ENCODE results near the gene CTNNAL1.
"Not testable (repeated sequence)": the region's sequence is repeated elsewhere in the genome, so short reads cannot be mapped to it uniquely, and the experiment has no call there.

The CTNNAL1 gene

GRCh38 chr9:108983885-108984284, 29.4 kb downstream of the CTNNAL1 start:
- DNase-seq = no peak

- no peak for DNase-seq
Measured at GRCh38 chr9:108980893-108981292, 32.4 kb downstream of the CTNNAL1 start.

GRCh38 chr9:108978205-108978604, 35.1 kb downstream of the CTNNAL1 start:
- DNase-seq = no peak

DNA sequence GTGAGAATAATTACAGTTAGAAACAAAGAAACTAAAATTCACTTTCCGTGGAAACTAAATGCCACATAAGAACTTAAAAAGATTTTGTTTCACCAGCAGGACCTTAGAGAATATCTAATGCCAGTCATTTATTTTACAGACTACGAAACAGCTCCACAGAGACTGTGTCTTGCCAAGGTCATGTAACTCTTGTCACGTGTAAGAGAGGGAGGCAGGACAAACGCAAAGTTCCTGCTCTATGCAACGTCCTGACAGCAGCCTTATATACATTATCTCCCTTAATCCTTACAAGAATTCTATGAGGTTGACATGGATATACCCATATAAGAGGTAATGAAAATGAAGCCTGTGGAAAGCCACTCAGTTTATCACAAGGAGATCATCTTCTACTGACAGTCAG, 39.4 kb downstream of the CTNNAL1 start:
- DNase-seq = no peak

GRCh38 chr9:108972626-108973209, 40.6 kb downstream of the CTNNAL1 start:
- DNase-seq = no peak

DNA sequence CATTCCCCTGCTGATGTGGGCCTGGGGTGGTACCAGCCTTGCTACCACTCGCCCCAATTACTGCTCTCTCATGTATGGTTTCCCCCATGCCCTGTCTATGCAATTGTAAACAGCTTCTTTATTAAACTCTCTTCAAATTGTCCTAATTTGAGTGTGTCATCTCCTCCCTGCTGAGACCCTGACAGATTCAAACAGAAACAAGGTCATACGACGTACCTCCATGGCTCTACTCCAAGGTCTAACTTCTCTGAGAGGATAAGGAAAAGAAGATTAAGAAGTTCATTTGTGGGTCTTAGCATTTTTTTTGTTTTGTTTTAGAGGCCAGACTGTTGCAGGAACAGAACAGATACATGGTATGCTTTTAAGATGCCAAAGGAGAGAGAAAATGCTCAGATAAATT, 41.1 kb downstream of the CTNNAL1 start:
- no peak for DNase-seq

GRCh38 chr9:108971392-108971791, 41.9 kb downstream of the CTNNAL1 start:
- not testable (repeated sequence) for DNase-seq

GRCh38 chr9:108967916-108968315, 45.4 kb downstream of the CTNNAL1 start:
- DNase-seq = no peak

DNA sequence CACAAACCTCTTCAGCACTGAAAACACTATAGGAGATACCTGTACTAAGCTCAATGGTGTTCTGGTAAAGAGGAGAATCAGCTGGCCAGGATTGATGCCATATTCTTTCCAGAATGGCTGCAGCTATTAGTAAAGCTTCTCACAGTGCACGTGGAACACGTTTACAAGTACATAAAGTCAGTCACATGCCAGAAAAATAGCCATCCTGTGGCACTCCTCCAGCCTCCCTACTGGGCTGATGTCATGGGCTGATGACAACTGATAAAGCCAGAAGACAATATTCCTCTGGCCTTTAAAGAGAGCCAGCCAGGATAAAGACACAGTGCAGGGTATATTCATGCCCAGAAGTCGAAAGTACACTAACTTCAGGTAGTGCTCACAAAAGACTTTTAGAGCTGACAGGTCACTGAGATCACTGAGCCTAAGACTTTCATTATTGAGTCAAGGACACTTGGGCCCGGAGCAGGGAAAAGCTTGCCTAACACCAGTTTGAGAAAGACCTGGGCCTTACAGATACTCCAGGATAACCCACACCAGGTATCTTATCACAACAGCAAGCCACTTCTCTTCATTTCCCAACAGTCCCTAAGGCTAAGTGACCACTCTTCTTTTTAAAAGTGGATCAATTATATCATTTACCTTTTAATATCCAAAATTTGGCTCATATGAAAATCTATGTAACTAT, 49.7 kb downstream of the CTNNAL1 start:
- no peak for DNase-seq

- DNase-seq = no peak
Measured at GRCh38 chr9:108961151-108961550, 52.1 kb downstream of the CTNNAL1 start.

DNA sequence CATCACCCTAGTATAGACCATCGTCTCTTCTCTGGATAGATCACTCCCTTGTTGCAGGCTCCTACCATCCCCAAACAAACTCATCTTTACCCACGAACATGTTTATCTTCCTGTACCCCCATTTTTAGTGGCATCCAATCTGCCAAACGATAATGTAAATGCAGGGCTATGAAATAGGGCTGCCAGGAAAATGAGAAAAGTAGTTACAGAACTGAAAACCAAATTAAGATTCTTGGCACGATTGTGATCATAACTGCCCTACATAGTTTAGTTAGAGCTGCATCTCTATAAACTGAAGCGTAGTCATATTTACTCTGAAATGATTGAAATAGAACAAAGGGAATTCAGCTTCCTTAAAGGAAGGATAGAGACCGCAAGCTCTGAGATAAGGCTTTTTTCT, 53.0 kb downstream of the CTNNAL1 start:
- no peak for DNase-seq

- DNase-seq = no peak
Measured at GRCh38 chr9:108956631-108957026, 56.7 kb downstream of the CTNNAL1 start.

DNA sequence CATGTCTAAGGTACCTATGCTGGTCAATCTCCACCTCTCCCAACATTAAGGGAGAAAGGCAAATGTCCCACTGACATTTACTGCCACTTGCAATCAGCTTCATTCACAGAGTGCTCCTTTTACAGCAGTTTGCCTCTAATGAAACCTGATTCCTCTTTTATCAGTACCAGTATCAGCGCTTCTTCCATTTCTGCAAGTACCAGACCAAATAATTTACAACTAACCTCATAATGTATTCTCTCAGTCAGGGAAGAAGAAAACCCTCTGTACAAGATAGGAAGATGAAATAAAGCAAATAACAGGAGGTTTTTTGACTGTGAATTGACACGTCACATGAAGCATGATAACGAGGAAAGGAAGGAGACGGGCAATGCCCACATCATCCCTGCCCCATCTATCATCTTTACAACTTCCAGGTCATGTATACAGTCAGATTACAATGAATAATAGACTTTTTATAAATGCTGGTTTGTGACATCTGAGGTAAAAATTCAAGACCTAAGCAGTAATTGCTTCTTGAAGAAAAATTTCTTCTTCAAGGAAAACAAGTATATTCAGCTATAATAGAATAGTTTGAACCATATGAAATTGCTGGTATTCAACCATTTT, 57.2 kb downstream of the CTNNAL1 start:
- no peak for DNase-seq

- peak; percentile 20 for DNase-seq
Measured at GRCh38 chr9:108953983-108954574, 59.2 kb downstream of the CTNNAL1 start.

GRCh38 chr9:108951578-108951977, 61.7 kb downstream of the CTNNAL1 start:
- DNase-seq = no peak

DNA sequence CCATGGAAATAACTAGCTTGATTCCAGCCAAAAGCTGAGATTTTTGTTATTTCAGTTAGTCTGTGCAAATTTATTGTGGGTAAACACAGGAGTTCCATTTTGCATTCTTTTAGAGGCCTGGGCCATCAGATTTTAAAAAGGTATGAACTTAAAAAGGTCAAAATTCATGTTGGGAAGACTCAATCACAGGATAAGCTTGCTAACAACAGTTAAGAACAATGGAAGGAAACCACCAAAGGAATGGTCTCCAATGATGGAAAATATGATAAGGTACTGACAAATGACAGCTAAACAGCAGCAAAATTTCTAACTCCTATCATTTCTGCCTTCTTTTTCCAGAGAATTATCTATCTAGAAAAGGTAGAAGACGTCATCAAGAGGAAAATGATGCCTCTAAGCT, 63.1 kb downstream of the CTNNAL1 start:
- DNase-seq = no peak

- no peak for DNase-seq
Measured at GRCh38 chr9:108939975-108940374, 73.3 kb downstream of the CTNNAL1 start.

DNA sequence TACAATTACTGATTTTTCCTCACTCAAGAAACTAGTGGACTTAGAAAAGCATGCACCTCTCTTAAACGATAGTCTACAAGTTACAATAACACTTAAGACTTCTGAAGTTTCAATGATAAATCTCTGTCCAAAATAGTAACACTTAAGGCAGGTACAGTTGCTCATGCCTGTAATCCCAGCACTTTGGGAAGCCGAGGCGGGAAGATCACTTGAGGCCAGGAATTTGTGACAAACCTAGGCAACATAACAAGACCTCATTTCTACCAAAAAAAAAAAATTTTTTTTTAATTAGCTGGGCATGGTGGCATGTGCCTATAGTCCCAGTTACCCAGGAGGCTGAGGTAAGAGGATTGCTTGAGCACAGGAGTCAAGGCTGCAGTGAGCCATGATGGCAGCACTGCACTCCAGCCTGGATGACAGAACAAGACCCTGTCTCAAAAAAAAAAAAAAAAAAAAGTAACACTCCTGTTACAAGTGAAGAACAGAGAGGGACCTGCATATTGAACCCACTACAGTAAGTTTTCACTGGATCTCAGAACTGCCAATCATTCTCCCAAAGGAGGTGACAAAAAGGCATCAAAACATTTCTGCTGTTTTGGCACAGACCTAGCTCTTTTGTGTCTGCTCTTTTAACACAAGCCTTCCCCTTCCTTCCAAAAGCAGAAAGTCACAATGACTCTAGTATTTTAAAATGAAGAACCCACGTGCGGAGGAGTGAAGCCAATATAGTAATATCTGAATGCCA, 75.6 kb downstream of the CTNNAL1 start:
- DNase-seq = no peak

GRCh38 chr9:108934323-108934893, 78.9 kb downstream of the CTNNAL1 start, which contains the start of gene ABITRAM:
Gene ABITRAM, plus strand, starts transcription at chr9:108934400. Its CDS starts 87 bp downstream, at chr9:108934487.
- DNase-seq = peak; percentile 80

GRCh38 chr9:108933718-108934322, 79.5 kb downstream of the CTNNAL1 start, which contains the start of gene ELP1:
Gene ELP1, minus strand, starts transcription at chr9:108934124. Its CDS starts 2,978 bp downstream, at chr9:108931146.
- DNase-seq = peak; percentile 92

DNA sequence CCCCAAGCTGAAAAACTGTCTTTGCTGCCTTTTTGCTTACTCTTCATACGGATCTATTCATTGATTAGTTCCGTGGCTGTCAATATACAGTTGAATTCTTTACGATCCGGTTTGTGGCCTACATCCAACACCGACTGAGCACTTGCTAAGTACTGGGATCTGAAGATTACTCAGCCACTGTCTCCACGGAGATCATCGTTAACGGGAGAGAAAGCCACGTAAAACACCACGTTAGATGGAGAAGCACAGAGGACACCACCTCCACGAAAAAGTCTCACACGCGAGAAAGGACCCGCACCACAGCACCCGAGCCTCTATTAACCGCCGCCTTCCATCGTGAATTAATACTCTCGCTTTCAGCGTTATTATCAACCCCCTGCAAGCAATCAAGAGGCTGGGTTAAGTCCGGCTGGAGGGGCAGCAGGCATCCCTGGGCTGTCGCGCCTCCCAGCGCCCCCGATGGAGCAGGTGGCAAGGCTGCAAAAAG, 80.0 kb downstream of the CTNNAL1 start:
- no peak for DNase-seq

DNA sequence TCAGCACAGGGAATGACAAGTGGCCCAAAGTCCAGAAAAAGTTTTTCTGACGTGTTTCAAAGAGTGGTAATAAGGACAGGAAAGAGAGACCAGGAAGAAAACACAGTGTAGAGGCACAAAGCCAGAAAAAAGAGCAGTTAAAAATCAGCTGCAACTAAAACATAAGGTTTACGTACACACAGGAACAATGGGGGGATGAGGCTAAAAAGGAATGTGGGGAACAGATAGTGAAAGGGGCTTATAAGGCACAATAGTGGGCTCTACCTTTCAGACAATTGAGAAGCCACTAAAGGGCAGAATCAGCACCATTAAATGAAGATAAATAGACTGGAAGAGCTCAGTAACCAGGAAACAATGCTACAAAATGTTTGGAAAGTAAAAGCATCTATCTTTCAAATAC, 84.9 kb downstream of the CTNNAL1 start:
- no peak for DNase-seq

Measured in central memory CD4-positive, alpha-beta T cell (primary cell).